ENCODE measurements around the gene MGAT3. TPM values are rescaled to one million over a fixed set of nuclear protein-coding genes. Genes with fewer than 3 reads are reported as not detected.

MGAT3 gene
- total RNA-seq, 1 experiment from 2014 or later: 0.57 TPM

DNA sequence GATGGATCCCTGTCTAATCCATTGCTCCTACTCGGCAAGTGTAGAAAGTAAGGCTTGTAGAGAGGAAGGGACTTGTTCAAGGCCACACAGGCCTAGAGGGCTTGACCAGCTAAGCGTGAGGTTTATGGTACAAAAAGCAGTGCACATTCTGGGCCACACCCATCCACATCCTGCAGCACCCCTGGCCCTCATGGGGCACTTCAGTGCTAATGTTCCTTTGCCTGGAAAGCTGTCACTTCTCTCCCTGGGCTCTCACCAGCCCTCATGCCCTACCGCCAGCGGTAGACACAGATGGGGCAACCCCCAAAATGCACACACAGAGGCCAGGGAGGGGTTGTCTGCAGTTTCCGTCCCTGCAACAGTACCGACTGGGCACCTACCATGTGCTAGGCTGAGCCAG, 7.1 kb upstream of the MGAT3 start:
- TF ChIP-seq REST (IDR thresholded peaks at IDR 0.05; ENCODE audit: insufficient read depth in 1 of 2, low read depth in 2 of 2, low read length in 1 of 2) (no peak), TCF7L2 (IDR thresholded peaks at IDR 0.05; ENCODE audit: low read depth, low read length) (no peak), POLR2AphosphoS5 (IDR thresholded peaks at IDR 0.05; ENCODE audit: low read depth, low read length) (no peak), SIN3A (IDR thresholded peaks at IDR 0.05; ENCODE audit: borderline replicate concordance, insufficient read depth, low read depth, low read length) (no peak)
- TF ChIP-seq, protein P1, sequence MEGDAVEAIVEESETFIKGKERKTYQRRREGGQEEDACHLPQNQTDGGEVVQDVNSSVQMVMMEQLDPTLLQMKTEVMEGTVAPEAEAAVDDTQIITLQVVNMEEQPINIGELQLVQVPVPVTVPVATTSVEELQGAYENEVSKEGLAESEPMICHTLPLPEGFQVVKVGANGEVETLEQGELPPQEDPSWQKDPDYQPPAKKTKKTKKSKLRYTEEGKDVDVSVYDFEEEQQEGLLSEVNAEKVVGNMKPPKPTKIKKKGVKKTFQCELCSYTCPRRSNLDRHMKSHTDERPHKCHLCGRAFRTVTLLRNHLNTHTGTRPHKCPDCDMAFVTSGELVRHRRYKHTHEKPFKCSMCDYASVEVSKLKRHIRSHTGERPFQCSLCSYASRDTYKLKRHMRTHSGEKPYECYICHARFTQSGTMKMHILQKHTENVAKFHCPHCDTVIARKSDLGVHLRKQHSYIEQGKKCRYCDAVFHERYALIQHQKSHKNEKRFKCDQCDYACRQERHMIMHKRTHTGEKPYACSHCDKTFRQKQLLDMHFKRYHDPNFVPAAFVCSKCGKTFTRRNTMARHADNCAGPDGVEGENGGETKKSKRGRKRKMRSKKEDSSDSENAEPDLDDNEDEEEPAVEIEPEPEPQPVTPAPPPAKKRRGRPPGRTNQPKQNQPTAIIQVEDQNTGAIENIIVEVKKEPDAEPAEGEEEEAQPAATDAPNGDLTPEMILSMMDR (IDR thresholded peaks at IDR 0.05): no peak

GRCh38 chr22:39450258-39450955, 6.4 kb upstream of the MGAT3 start:
- ATAC-seq (no peak), DNase-seq (ENCODE audit: low read depth, low spot score) (no peak)
- Histone ChIP-seq H3K4me3 (ENCODE audit: low read depth in 2 of 2, low read length in 2 of 2) (no peak overlapping the region), H3K27me3 (ENCODE audit: control insufficient read depth, insufficient read depth, low read length) (no peaks in the 10 kb centered on the region), H3K36me3 (ENCODE audit: control insufficient read depth, insufficient read depth, low read length) (no peaks in the 10 kb centered on the region), H3K27ac (ENCODE audit: low read length) (no peak overlapping the region), H3K4me1 (ENCODE audit: control insufficient read depth, insufficient read depth, low read length) (no peaks in the 10 kb centered on the region), H3K9me3 (ENCODE audit: control insufficient read depth, insufficient read depth, low read depth, low read length) (no peaks in the 10 kb centered on the region)
- intact Hi-C loops (cut with micrococcal nuclease; ENCODE audit: unreplicated experiment): no loop called here
- ChIA-PET POLR2A (interaction anchor here (0.6 kb wide), 1 partner anchor 84 kb away, joined by 4 read pairs; no protein-coding TSS in a partner anchor), CTCF (no interaction called here)
- in situ Hi-C loops (cut with HindIII; ENCODE audit: low pct_unique_long_range_greater_than_20kb, low sequenced_read_pairs): no loop called here
- TF ChIP-seq REST (IDR thresholded peaks at IDR 0.05; ENCODE audit: insufficient read depth in 1 of 2, low read depth in 2 of 2, low read length in 1 of 2) (no peak), SIN3A (IDR thresholded peaks at IDR 0.05; ENCODE audit: borderline replicate concordance, insufficient read depth, low read depth, low read length) (no peak), POLR2AphosphoS5 (IDR thresholded peaks at IDR 0.05; ENCODE audit: low read depth, low read length) (no peak)
- BruUV-seq (replicated peaks): no TSS peak

More for the DNA sequence above, 7.1 kb upstream of the MGAT3 start:
- Histone ChIP-seq H3K36me3 (ENCODE audit: control insufficient read depth, insufficient read depth, low read length) (no peaks in the 10 kb centered on the region), H3K9me3 (ENCODE audit: control insufficient read depth, insufficient read depth, low read depth, low read length) (no peaks in the 10 kb centered on the region), H3K4me3 (ENCODE audit: low read depth in 2 of 2, low read length in 2 of 2) (no peak overlapping the region), H3K27me3 (ENCODE audit: control insufficient read depth, insufficient read depth, low read length) (no peaks in the 10 kb centered on the region), H3K27ac (ENCODE audit: low read length) (no peak overlapping the region), H3K4me1 (ENCODE audit: control insufficient read depth, insufficient read depth, low read length) (no peaks in the 10 kb centered on the region)
- in situ Hi-C loops (cut with HindIII; ENCODE audit: low pct_unique_long_range_greater_than_20kb, low sequenced_read_pairs) (no loop called here), intact Hi-C loops (cut with micrococcal nuclease; ENCODE audit: unreplicated experiment) (no loop called here)
- no peak for DNase-seq (ENCODE audit: low read depth, low spot score)
- ChIA-PET CTCF (no interaction called here), POLR2A (interaction anchor here (0.6 kb wide), 1 partner anchor 85 kb away, joined by 4 read pairs; no protein-coding TSS in a partner anchor)
- no peak for ATAC-seq
- no TSS peak for BruUV-seq (replicated peaks)
